Cardiac muscle cell (in vitro differentiated cells and primary cell): ENCODE data around the gene FLNC. TPM values are rescaled to one million over a fixed set of nuclear protein-coding genes. Genes with fewer than 3 reads are reported as not detected.

ENCODE experiments used
- DNase-seq, 2 donors: peaks; one replicate each; pipeline versions ENCODE4 v3.0.0 to v3.0.0-alpha.2; 2010 to 2017; ENCODE audit warnings: low read depth in 1 of 2, low spot score in 1 of 2
- H3K27ac ChIP-seq: fragments of 200-600 bp; sonication (generic); 2 replicates; pipeline ENCODE4 v1.5.1; 2016
- H3K27me3 ChIP-seq: fragments of 200-600 bp; sonication (generic); 2 replicates; pipeline ENCODE4 v1.6.0; 2016; ENCODE audit warnings: control low read depth
- H3K36me3 ChIP-seq: fragments of 200-600 bp; sonication (generic); 2 replicates; pipeline ENCODE4 v1.5.1; 2016; ENCODE audit warnings: control low read depth
- H3K4me1 ChIP-seq: fragments of 200-600 bp; sonication (generic); 2 replicates; pipeline ENCODE4 v1.8.1; 2017; ENCODE audit warnings: low read depth, mild to moderate bottlenecking, mixed run types
- H3K4me3 ChIP-seq: fragments of 200-600 bp; sonication (generic); 2 replicates; pipeline ENCODE4 v1.5.1; 2016; ENCODE audit warnings: mild to moderate bottlenecking
- H3K9me3 ChIP-seq: fragments of 200-600 bp; sonication (generic); 2 replicates; pipeline ENCODE4 v1.5.1; 2017; ENCODE audit warnings: low read depth, mild to moderate bottlenecking, control low read depth
- CTCF ChIP-seq: IDR thresholded peaks from 2 replicates; pipeline ENCODE4 v1.5.1; 2012; ENCODE audit warnings: low read depth, mild to moderate bottlenecking, low read length
- polyA plus RNA-seq: library from polyadenylated mRNA; unstranded; fragments of >200 nt; fragmentation: Nextera tagmentation; extraction: Ambion mirVana; gene quantifications from 2 replicates; pipeline ENCODE4 v1.2.1, GENCODE V29; 2016
- total RNA-seq: library from RNA; depleted of rRNA; stranded (reverse); fragments of >200 nt; gene quantifications from 2 replicates; pipeline ENCODE4 v1.2.3, GENCODE V29; 2016

FLNC gene
- total and polyA plus RNA-seq, 2 experiments from 2014 or later = 196 to 516 TPM

DNA sequence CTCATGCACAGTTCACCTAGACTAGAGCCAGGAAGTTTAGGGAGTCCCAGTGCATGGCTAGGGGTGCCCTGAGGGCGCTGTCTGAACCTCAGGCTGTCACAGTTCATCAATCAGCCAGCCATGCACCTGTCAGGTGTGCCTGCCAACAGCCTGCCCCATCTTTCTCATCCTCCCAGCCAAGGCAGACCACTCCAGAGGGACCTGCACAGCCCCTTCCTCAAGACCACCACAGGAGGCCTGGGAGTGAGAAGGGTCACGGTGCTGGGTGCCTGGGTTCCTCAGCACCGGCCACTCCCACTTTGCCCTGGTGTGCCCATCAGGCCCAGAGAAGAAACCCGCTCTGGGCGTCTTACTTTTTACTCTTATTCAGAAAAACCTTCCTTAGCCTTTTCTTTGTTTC is 40.8 kb downstream of the FLNC start:
- no peak for TF ChIP-seq CTCF
- Histone ChIP-seq H3K4me3 (no peak overlapping the region), H3K27ac (no peak overlapping the region), H3K27me3 (peaks cover 39% of the 10 kb centered on the region), H3K36me3 (no peaks in the 10 kb centered on the region), H3K4me1 (peaks cover 20% of the 10 kb centered on the region), H3K9me3 (no peaks in the 10 kb centered on the region)
- no peak for DNase-seq

DNA sequence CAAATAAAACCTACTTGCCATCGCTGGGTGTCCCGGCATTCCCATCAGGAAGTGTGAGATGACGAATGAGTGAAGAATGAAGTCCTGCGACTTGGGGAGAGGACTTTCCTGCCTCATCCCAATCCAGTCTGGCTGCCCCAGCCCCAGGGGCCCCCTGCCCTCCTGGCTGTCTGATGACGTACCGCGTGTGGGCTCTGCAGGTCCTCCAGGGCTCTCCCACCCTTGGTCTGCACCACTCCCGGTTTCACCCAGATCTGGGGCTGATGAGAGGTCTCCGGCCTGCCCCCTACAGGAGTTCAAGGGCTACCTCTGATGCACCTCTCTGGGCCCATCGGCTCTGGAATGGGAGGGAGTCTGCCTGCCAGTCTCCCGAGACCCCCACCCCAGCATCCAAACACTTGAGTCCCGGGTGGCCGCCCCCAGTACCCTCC is 42.2 kb downstream of the FLNC start:
- no peak overlapping the region for H3K4me3 ChIP-seq
- DNase-seq = no peak
- peak; percentile 22 for TF ChIP-seq CTCF
- H3K27me3 ChIP-seq = peaks cover 39% of the 10 kb centered on the region
- H3K9me3 ChIP-seq = no peaks in the 10 kb centered on the region
- peaks cover 20% of the 10 kb centered on the region for H3K4me1 ChIP-seq
- H3K27ac ChIP-seq = no peak overlapping the region
- no peaks in the 10 kb centered on the region for H3K36me3 ChIP-seq

DNA sequence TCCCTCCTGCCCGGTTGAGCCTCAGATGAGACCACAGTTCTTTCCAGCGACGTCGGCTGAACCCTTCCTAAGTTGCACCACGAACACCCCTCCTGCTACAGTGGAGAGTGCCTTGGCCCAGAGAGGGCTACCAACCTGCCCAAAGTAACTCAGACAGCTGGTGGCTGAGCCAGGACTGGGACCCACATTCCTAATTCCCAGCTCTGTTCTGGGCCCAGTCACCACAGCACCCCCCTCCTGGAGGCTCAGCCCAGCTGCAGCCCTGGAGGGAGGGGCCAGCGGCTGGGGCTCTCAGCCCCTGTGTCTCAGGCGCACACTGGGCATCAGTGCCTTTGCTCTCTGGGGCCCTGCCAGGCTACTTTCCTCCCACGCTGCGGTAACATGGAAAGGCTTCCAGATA is 43.0 kb downstream of the FLNC start:
- no peaks in the 10 kb centered on the region for H3K36me3 ChIP-seq
- H3K27ac ChIP-seq = no peak overlapping the region
- H3K4me1 ChIP-seq = peaks cover 12% of the 10 kb centered on the region
- DNase-seq = no peak
- peaks cover 34% of the 10 kb centered on the region for H3K27me3 ChIP-seq
- TF ChIP-seq CTCF = no peak
- no peaks in the 10 kb centered on the region for H3K9me3 ChIP-seq
- H3K4me3 ChIP-seq = no peak overlapping the region

DNA sequence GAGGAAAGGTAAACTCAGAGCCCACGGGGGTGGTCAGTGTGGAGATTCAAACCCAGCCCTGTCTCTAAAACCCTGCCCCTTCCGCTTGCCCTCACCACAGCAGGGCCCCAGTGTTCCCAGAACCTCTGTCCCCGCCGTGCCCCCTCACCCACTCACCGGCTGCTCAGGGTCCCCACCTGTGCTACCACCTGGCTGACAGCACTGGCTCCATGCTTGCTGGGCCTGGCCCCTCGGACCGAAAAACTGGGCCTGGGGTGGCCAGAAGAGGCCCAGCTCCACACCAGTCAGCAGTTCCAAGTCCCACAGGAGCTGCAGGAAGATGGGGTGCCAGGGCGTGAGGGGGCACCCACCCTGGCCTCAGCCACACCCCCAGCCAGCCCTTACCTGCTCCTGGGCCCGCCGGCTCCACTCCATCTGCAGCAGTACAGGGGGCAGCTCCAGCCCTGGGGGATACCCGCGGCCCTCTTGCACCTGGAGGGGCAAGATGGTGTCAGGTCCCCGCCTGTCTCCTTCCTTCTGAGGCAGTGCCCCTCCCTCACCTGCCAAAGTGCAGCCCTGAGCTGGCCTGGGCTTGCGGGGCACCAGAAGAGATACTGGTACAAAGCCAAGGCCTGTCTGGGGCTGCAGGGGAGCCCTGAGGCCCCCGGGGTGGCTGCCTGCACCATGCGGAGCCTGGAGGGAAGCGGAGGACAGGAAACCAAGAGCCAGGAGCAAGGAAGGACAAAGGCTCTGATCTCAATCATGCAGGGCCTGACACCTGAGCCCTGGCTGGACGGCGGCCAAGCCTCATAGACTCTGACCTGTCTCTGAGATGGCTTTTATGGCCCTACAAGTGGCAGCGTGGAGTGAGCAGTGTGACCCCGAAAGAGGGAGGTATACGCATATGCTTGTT is 44.2 kb downstream of the FLNC start:
- H3K4me3 ChIP-seq = no peak overlapping the region
- DNase-seq = no peak
- no peaks in the 10 kb centered on the region for H3K9me3 ChIP-seq
- H3K4me1 ChIP-seq = peaks cover 12% of the 10 kb centered on the region
- peaks cover 23% of the 10 kb centered on the region for H3K27me3 ChIP-seq
- no peak for TF ChIP-seq CTCF
- H3K36me3 ChIP-seq = no peaks in the 10 kb centered on the region
- H3K27ac ChIP-seq = no peak overlapping the region

GRCh38 chr7:128875523-128875948 is 45.3 kb downstream of the FLNC start:
- Histone ChIP-seq H3K9me3 (no peaks in the 10 kb centered on the region), H3K36me3 (no peaks in the 10 kb centered on the region), H3K27me3 (peaks cover 11% of the 10 kb centered on the region), H3K27ac (no peak overlapping the region), H3K4me3 (no peak overlapping the region), H3K4me1 (peaks cover 6% of the 10 kb centered on the region)
- DNase-seq = no peak
- no peak for TF ChIP-seq CTCF
